HG02981 (cell line): ENCODE results near the gene STK32C.

Experiments
- ATAC-seq: cut with Tn5 transposase; IDR thresholded peaks from one replicate; pipeline ENCODE4 v1.9.1; 2021; ENCODE audit warnings: mild to moderate bottlenecking, moderate library complexity; ENCODE audit not compliant: unreplicated experiment

The STK32C gene

GRCh38 chr10:132202070-132202970 lies 105.4 kb downstream of the STK32C start:
- no peak for ATAC-seq

- ATAC-seq: no peak
Measured at GRCh38 chr10:132201111-132201969, 106.4 kb downstream of the STK32C start.

- ATAC-seq: no peak
Measured at GRCh38 chr10:132200344-132201110, 107.2 kb downstream of the STK32C start.

- ATAC-seq: no peak
Measured at GRCh38 chr10:132199854-132200311, 107.9 kb downstream of the STK32C start.

- no peak for ATAC-seq
Measured at GRCh38 chr10:132199268-132199853, 108.4 kb downstream of the STK32C start.

GRCh38 chr10:132198381-132199181 lies 109.2 kb downstream of the STK32C start:
- no peak for ATAC-seq

- no peak for ATAC-seq
Measured at GRCh38 chr10:132198068-132198370, 109.7 kb downstream of the STK32C start.

- ATAC-seq: no peak
Measured at GRCh38 chr10:132197271-132198067, 110.3 kb downstream of the STK32C start.

GRCh38 chr10:132196178-132197113 lies 111.3 kb downstream of the STK32C start:
- ATAC-seq: no peak

GRCh38 chr10:132195366-132196075 lies 112.2 kb downstream of the STK32C start:
- no peak for ATAC-seq

GRCh38 chr10:132194726-132195125 lies 113.0 kb downstream of the STK32C start:
- ATAC-seq: no peak

- ATAC-seq: no peak
Measured at GRCh38 chr10:132193907-132194552, 113.7 kb downstream of the STK32C start.

GRCh38 chr10:132192991-132193665 lies 114.6 kb downstream of the STK32C start:
- no peak for ATAC-seq

GRCh38 chr10:132192076-132192975 lies 115.4 kb downstream of the STK32C start:
- ATAC-seq: no peak

- ATAC-seq: no peak
Measured at GRCh38 chr10:132189810-132190422, 117.8 kb downstream of the STK32C start.
